H54 (cell line): Measurements from ENCODE around the gene RASSF5.

Source experiments
- DNase-seq: peaks from one replicate; pipeline ENCODE4 v3.0.0; 2011; ENCODE audit warnings: low spot score, mixed read lengths; ENCODE audit not compliant: insufficient read length
- FAIRE-seq: peaks from 3 replicates; lab custom pipeline; 2011; peaks lifted over from hg19 to GRCh38; lab: Jason Lieb, UNC
- POLR2A ChIP-seq: IDR thresholded peaks from 2 replicates; pipeline ENCODE4 v1.6.1; 2011; ENCODE audit warnings: low read depth, mild to moderate bottlenecking, low read length

The RASSF5 gene

GRCh38 chr1:206469933-206470691 is 37.2 kb upstream of the RASSF5 start, which contains the start of gene IKBKE:
IKBKE (plus strand) TSS chr1:206470476; CDS start chr1:206473228, 2,752 bp downstream.
- peak; percentile 79 for DNase-seq
- no peak for FAIRE-seq
- TF ChIP-seq POLR2A = peak; percentile 60

DNA sequence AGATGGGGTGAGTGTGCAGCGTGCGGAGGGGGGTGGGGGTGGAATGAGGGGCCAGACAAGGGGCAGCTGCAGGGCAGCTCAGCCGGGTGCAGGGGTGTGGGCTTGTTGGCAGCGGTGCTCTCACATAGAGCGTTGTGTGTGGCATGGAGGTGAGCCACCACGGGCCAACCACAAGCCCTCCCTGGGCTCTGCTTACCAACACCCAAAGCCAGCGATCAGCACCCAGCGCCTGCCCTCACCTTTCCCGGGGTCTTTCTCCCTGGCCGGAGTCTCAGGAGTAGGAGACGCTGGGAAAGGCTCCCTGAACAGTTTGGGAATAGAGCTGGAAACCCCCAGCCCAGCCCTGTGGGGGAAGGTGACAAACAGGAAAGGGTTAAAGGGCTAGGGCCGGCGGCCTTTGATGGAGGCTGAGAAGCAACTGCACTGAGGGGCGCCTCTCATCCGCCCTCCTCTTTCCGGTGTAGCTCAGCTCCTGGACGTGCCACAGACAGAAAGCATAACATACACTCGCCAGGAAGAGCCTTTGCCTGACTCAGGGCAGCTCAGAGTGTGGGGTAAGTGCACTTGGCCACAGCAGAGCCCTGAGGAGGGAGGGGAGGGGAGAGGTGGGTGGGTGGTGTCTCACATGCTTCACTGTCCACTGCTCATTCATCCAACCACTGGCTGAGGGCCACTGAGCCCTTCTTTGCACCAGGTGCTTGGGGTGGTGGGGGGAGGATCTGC is 36.5 kb upstream of the RASSF5 start:
- no peak for FAIRE-seq
- TF ChIP-seq POLR2A = peak; percentile 45; the same call in 1 of the 2 replicates
- DNase-seq = peak; percentile 77

GRCh38 chr1:206471415-206471801 is 35.9 kb upstream of the RASSF5 start:
- FAIRE-seq (no peak), DNase-seq (no peak)
- TF ChIP-seq POLR2A = no peak

DNA sequence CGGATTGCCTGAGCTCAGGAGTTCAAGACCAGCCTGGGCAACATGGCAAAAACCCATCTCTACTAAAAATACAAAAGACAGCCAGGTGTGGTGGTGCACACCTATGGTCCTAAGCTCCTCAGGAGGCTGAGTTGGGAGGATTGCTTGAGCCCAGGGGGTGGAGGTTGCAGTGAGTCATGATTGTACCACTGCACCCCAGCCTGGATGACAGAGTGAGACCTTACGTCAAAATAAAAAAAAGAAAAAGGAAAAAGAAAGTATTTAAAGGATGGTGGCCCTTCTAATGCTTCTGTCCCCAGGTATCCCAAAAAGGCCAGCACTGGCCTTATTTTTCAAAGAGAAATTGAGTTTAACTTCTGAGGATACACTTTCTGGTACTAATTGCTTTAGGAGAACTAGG is 35.3 kb upstream of the RASSF5 start:
- no peak for DNase-seq
- no peak for TF ChIP-seq POLR2A
- no peak for FAIRE-seq

DNA sequence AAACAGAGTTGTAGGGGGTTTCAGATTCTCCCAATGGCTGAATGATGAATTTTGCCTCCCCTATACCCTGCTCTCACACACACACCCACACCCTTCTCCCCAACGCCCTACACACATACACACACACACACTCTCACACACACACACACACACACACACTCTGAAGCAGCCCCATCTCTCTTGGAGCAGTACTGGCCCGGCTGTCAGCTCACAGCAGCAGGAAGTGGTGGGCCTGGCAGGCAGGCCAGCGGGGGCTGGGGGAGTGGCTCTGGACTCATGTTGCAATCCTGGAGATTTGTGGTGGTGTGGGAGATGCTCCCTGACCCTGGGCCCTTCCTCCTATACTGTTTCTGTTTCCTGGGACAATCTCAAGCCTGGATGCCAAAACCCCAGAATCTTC is 34.9 kb upstream of the RASSF5 start:
- DNase-seq (no peak), FAIRE-seq (no peak)
- no peak for TF ChIP-seq POLR2A

DNA sequence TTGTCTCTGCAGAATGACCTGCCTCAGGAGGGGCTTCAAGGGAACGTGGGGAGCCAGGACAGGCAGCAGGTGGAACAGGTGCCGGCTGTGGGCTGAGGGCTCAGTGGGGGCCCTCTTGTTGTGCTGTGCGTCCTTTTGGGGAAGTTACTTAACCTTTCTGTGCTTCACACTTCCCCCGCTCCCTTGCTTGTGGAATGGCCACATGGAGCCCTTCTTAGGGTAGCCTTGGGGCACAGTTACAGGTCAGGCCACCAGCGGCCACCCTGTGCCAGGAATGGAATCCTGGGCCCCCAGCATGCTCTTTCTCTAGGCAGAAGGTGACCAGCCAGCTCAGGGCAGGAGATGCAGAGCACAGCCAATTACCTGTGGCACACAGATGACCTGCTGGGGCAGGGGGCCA is 34.4 kb upstream of the RASSF5 start:
- DNase-seq (no peak), FAIRE-seq (no peak)
- no peak for TF ChIP-seq POLR2A

- no peak for TF ChIP-seq POLR2A
- no peak for DNase-seq
- no peak for FAIRE-seq
These were observed 31.3 kb upstream of the RASSF5 start for GRCh38 chr1:206476058-206476457.

- FAIRE-seq = no peak
- no peak for TF ChIP-seq POLR2A
- no peak for DNase-seq
These were observed 30.7 kb upstream of the RASSF5 start for GRCh38 chr1:206476591-206476990.

DNA sequence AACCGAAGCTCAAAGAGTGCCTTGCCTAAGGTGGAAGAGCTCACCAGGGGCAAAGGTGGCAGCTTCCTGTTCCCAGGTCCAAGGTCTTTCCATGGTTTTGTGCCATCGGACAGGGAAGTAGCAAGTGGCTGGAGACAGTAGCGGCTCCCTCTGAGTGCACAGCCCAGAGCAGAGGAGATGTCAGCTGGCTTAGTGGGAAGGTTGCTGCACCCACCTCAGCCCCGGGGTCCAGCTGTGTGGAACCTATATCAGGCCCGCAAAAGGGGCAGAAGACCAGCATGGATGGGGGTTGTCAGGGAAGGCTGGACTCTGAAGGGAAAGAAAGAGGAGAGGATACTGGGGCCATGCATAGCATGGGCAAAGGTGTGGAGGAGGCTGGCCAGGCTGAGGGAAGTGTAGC is 30.2 kb upstream of the RASSF5 start:
- no peak for TF ChIP-seq POLR2A
- DNase-seq = no peak
- FAIRE-seq = no peak

DNA sequence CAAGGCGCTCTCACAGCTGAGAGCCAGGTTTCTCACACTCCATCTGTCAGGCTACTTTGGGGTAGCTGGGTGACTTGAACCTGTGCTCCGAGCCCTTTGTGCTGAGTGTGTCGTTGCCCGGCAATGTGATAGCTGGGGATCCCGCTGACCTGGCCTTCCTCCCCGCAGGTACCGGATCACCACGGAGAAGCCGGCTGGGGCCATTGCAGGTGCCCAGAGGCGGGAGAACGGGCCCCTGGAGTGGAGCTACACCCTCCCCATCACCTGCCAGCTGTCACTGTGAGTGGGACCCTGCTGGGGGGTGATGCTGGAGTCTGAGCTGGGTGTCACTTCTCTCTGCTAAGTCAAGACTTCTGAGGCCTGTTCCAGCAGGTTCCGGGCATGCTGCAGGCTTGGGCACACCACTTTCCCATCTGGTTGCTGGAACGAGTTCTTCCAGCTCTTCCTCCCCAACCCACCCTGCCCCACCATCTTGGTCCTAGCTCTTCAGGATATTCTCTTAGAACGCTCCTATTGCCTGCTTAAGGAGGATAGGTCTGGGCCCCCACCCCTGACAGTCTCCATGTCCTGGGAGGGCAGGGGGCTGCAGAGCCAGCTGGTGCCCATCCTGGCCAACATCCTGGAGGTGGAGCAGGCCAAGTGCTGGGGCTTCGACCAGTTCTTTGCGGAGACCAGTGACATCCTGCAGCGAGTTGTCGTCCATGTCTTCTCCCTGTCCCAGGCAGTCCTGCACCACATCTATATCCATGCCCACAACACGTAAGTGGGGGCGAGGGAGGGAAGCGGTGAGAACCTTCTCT is 29.6 kb upstream of the RASSF5 start:
- no peak for FAIRE-seq
- no peak for DNase-seq
- no peak for TF ChIP-seq POLR2A

DNA sequence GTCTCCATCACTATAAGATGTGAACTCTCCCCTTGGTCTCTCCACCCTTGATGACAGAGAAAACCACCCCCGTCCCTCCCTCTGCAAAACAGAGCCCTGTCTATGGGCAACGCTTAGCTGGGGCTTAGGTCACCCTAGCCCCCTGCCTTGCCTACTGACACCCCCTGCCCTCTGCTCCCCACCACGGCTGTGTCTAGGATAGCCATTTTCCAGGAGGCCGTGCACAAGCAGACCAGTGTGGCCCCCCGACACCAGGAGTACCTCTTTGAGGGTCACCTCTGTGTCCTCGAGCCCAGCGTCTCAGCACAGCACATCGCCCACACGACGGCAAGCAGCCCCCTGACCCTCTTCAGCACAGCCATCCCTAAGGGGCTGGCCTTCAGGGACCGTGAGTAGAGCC is 28.6 kb upstream of the RASSF5 start:
- no peak for DNase-seq
- TF ChIP-seq POLR2A = no peak
- FAIRE-seq = no peak

- no peak for FAIRE-seq
- peak; percentile 74 for DNase-seq
- no peak for TF ChIP-seq POLR2A
These were observed 27.9 kb upstream of the RASSF5 start for GRCh38 chr1:206479183-206480125.

- no peak for DNase-seq
- FAIRE-seq = no peak
- no peak for TF ChIP-seq POLR2A
These were observed 27.1 kb upstream of the RASSF5 start for GRCh38 chr1:206480211-206480610.
